ENCODE results near the gene GNAO1. TPM values are rescaled to one million over a fixed set of nuclear protein-coding genes. Genes with fewer than 3 reads are reported as not detected.

The GNAO1 gene
- polyA plus RNA-seq, 3 donors, result not detected

DNA sequence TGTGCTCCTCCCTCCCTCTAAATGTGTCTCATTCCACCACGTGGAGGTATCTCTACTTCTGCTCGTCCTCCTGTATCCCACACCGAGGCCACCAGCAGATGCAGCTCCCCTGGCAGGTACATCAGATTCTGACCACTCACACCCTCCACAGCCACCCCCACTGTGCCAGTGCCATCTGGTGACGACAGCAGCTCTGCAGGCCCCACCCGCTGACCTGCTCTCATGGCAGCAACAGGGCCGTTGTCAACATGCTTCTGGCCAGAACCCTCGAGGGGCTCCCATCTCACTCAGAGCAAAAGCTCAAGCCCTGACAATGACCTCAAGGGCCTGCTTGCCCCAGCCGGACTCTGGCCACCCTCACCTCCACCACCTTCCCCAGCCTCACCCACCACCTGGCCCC lies 140.6 kb downstream of the GNAO1 start:
- peaks cover 0 to 11% (median 4%) of the 10 kb centered on the region in 3 donors for H3K27me3 Mint-ChIP-seq (ENCODE audit: low read depth in 3 of 3)
- H3K4me2 ChIP-seq (replicated peaks; ENCODE audit: extremely low read depth, low read length, poor library complexity, severe bottlenecking), result no peak overlapping the region
- no peak overlapping the region for H3K4me3 Mint-ChIP-seq
- no peaks in the 10 kb centered on the region for H3K79me2 ChIP-seq (ENCODE audit: insufficient read depth, low read length)
- no peaks in the 10 kb centered on the region for H3K9me3 ChIP-seq (replicated peaks in 1 of 2; ENCODE audit: control insufficient read depth in 1 of 2, insufficient read depth in 1 of 2, low read length in 2 of 2)
- no peaks in the 10 kb centered on the region for H3K9me3 Mint-ChIP-seq
- H2AFZ ChIP-seq (ENCODE audit: insufficient read depth, low read depth, low read length, poor library complexity, severe bottlenecking), result no peak overlapping the region
- H3K36me3 Mint-ChIP-seq, result no peaks in the 10 kb centered on the region
- intact Hi-C loops (cut with micrococcal nuclease), result no loop called here
- TF ChIP-seq, protein P1, sequence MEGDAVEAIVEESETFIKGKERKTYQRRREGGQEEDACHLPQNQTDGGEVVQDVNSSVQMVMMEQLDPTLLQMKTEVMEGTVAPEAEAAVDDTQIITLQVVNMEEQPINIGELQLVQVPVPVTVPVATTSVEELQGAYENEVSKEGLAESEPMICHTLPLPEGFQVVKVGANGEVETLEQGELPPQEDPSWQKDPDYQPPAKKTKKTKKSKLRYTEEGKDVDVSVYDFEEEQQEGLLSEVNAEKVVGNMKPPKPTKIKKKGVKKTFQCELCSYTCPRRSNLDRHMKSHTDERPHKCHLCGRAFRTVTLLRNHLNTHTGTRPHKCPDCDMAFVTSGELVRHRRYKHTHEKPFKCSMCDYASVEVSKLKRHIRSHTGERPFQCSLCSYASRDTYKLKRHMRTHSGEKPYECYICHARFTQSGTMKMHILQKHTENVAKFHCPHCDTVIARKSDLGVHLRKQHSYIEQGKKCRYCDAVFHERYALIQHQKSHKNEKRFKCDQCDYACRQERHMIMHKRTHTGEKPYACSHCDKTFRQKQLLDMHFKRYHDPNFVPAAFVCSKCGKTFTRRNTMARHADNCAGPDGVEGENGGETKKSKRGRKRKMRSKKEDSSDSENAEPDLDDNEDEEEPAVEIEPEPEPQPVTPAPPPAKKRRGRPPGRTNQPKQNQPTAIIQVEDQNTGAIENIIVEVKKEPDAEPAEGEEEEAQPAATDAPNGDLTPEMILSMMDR (IDR thresholded peaks at IDR 0.05), result no peak
- H3K4me1 ChIP-seq (ENCODE audit: control insufficient read depth in 1 of 2, insufficient read depth in 2 of 2, low read length in 2 of 2), result no peaks in the 10 kb centered on the region
- no peak overlapping the region for H3K4me3 ChIP-seq (replicated peaks in 1 of 3; ENCODE audit: low read depth in 2 of 3, low read length in 3 of 3)
- WGBS (ENCODE audit: insufficient coverage), result 93% methylated on average over 8 of the region's 8 CpGs
- H3K27me3 ChIP-seq (ENCODE audit: control insufficient read depth in 2 of 2, insufficient read depth in 2 of 2, low read length in 2 of 2), result no peaks in the 10 kb centered on the region
- no peaks in the 10 kb centered on the region for H4K20me1 ChIP-seq (ENCODE audit: insufficient read depth, low read length)
- no peaks in the 10 kb centered on the region for H3K4me1 Mint-ChIP-seq
- H3K36me3 ChIP-seq (replicated peaks in 1 of 2; ENCODE audit: control insufficient read depth in 1 of 2, insufficient read depth in 2 of 2, low read length in 2 of 2), result no peaks in the 10 kb centered on the region
- H3K9ac ChIP-seq (ENCODE audit: insufficient read depth, low read length, poor library complexity, severe bottlenecking), result no peak overlapping the region
- no peak for DNase-seq
- no peak overlapping the region for H3K27ac Mint-ChIP-seq
- no peak overlapping the region for H3K27ac ChIP-seq (ENCODE audit: low read depth in 1 of 2, low read length in 2 of 2)

DNA sequence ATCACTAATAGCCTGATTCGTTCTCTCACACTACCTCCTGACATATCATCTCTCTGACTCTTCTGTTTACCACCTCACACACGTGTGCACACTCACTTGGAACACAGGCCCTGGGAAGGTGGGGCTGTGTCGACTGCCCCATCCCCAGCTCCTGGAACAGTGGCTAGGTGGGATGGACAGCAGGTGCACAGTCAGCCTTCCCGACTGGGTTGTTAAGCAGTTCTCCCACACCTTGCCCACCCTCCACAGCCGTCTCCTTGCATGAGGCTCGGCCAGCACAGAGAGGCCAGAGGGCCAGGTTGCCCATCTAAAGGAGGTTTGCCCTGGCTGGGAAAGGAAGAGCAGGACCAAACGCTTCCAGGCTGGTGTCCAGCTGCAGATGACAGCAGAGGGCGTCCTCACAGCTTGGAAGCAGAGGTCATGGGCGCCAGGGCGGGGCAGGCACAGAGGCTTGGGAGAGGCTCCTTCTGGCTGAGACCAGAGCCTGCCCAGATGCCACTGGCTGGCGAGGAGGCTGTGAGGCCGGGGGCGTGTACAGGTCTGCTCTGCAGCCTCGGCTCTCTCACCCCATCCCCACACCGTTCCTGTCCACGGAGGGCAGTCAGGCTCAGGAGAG lies 141.3 kb downstream of the GNAO1 start:
- Histone ChIP-seq H3K9ac (ENCODE audit: insufficient read depth, low read length, poor library complexity, severe bottlenecking) (no peak overlapping the region), H4K20me1 (ENCODE audit: insufficient read depth, low read length) (no peaks in the 10 kb centered on the region), H3K4me3 (replicated peaks in 1 of 3; ENCODE audit: low read depth in 2 of 3, low read length in 3 of 3) (no peak overlapping the region), H3K27me3 (ENCODE audit: control insufficient read depth in 2 of 2, insufficient read depth in 2 of 2, low read length in 2 of 2) (no peaks in the 10 kb centered on the region), H3K4me2 (replicated peaks; ENCODE audit: extremely low read depth, low read length, poor library complexity, severe bottlenecking) (no peak overlapping the region), H3K36me3 (replicated peaks in 1 of 2; ENCODE audit: control insufficient read depth in 1 of 2, insufficient read depth in 2 of 2, low read length in 2 of 2) (no peaks in the 10 kb centered on the region), H3K4me1 (ENCODE audit: control insufficient read depth in 1 of 2, insufficient read depth in 2 of 2, low read length in 2 of 2) (no peaks in the 10 kb centered on the region), H3K9me3 (replicated peaks in 1 of 2; ENCODE audit: control insufficient read depth in 1 of 2, insufficient read depth in 1 of 2, low read length in 2 of 2) (no peaks in the 10 kb centered on the region), H3K27ac (ENCODE audit: low read depth in 1 of 2, low read length in 2 of 2) (no peak overlapping the region), H3K79me2 (ENCODE audit: insufficient read depth, low read length) (no peaks in the 10 kb centered on the region), H2AFZ (ENCODE audit: insufficient read depth, low read depth, low read length, poor library complexity, severe bottlenecking) (no peak overlapping the region)
- no peak overlapping the region for H3K27ac Mint-ChIP-seq
- intact Hi-C loops (cut with micrococcal nuclease), result no loop called here
- no peaks in the 10 kb centered on the region for H3K9me3 Mint-ChIP-seq
- 81% methylated on average over 8 of the region's 16 CpGs for WGBS (ENCODE audit: insufficient coverage)
- no peak overlapping the region for H3K4me3 Mint-ChIP-seq
- H3K4me1 Mint-ChIP-seq, result no peaks in the 10 kb centered on the region
- H3K36me3 Mint-ChIP-seq, result no peaks in the 10 kb centered on the region
- no peak for DNase-seq
- peaks cover 0 to 11% (median 4%) of the 10 kb centered on the region in 3 donors for H3K27me3 Mint-ChIP-seq (ENCODE audit: low read depth in 3 of 3)
- TF ChIP-seq, protein P1 (IDR thresholded peaks at IDR 0.05), result no peak

All from CD14-positive monocyte (primary cell).